ENCODE results near the gene F8. TPM values are rescaled to one million over a fixed set of nuclear protein-coding genes. Genes with fewer than 3 reads are reported as not detected.

The F8 gene
- total RNA-seq, 1 experiment from 2014 or later: 2.6 TPM

DNA sequence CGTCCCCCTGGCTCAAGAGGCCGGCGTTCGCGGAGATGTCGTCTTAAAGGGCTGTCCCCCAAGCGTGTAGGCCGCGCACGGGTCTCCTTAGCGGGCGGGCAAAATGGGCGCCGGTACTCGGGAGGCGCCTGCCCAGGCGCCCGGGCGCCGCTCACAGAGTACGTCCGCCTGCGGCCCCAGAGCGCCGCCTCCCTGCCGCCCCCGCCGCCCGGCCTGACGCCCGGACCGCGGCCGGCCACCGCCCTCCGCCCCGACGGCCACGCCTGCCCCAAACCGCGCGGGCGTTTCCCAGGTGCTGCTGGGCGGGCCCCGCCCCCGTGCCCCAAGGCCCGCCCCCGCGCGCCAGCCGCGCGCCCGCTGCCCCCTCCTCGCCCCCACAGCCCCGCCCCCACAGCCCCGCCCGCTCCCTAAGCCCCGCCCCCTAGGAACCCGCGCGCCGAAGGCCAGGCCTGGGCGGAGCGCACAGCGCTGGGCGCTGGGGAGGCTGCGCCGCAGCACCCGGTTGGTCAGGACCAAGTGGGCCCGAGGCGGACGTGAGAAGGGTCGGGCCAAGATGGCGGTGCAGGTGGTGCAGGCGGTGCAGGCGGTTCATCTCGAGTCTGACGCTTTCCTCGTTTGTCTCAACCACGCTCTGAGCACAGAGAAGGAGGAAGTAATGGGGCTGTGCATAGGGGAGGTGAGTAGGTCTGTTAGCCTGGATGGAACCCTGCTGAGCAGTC lies 48.6 kb upstream of the F8 start, which contains the start of the genes BRCC3, CMC4 and MTCP1:
Gene BRCC3 (plus strand): TSS at position 534 of the 719 bp plus-strand sequence. CDS start 20 bp downstream, at position 554.
Gene CMC4 (minus strand): TSS at position 162 of the 719 bp plus-strand sequence. CDS start 7,113 bp downstream, outside the sequence.
Gene MTCP1 (minus strand): TSS at position 162 of the 719 bp plus-strand sequence. CDS start 5,126 bp downstream, outside the sequence.
- Histone ChIP-seq H3K79me2 (ENCODE audit: insufficient read depth, low read length) (peaks cover 41% of the 10 kb centered on the region), H4K20me1 (ENCODE audit: insufficient read depth) (no peaks in the 10 kb centered on the region), H3K4me2 (ENCODE audit: low read length) (peak within 1 kb of the TSS; percentile 81), H3K4me3 (replicated peaks in 1 of 2; ENCODE audit: low read depth in 1 of 2, low read length in 2 of 2) (peak within 1 kb of the TSS; percentile 64 to 83), H3K27ac (ENCODE audit: low read depth, low read length) (peak within 1 kb of the TSS; percentile 45), H3K27me3 (ENCODE audit: insufficient read depth, low read length) (no peaks in the 10 kb centered on the region), H3K4me1 (ENCODE audit: control insufficient read depth in 1 of 2, insufficient read depth in 2 of 2, low read length in 2 of 2) (peaks cover 15 to 30% of the 10 kb centered on the region in 2 experiments), H2AFZ (ENCODE audit: low read depth, low read length, poor library complexity, severe bottlenecking) (no peak within 1 kb of the TSS), H3K9me3 (ENCODE audit: control insufficient read depth in 1 of 2, insufficient read depth in 1 of 2, low read depth in 1 of 2, low read length in 2 of 2) (no peaks in the 10 kb centered on the region), H3K9ac (ENCODE audit: low read length) (peak within 1 kb of the TSS; percentile 89), H3K9me2 (ENCODE audit: insufficient read depth) (no peaks in the 10 kb centered on the region), H3K36me3 (ENCODE audit: control insufficient read depth in 1 of 2, insufficient read depth in 2 of 2, low read length in 2 of 2) (peaks cover 0 to 3% of the 10 kb centered on the region in 2 experiments; a peak in 1 of 4 replicates)
- ATAC-seq: peak; percentile 94
- RAD21 ChIA-PET (ENCODE audit: low non-redundant PET in 1 of 2, low total read pairs in 2 of 2, uncharacterized antibody in 2 of 2, unreplicated experiment in 2 of 2): no interaction called here
- CTCF ChIA-PET: no interaction called here
- no TSS peak for BruUV-seq (replicated peaks)
- intact Hi-C loops (cut with micrococcal nuclease): loop anchor here (2.0 kb wide), 1 partner anchor 44 kb away; the partner anchor contains the start of gene FUNDC2
- peak; percentile 60 for DNase-seq (ENCODE audit: low read depth, low spot score)
- POLR2A ChIA-PET: no interaction called here
- TF ChIP-seq POLR2A (IDR thresholded peaks at IDR 0.05; ENCODE audit: borderline replicate concordance, extremely low read depth, insufficient read depth, insufficient read length) (peak; percentile 64), YY1 (IDR thresholded peaks at IDR 0.05; ENCODE audit: extremely low read depth, insufficient replicate concordance, low read depth, low read length) (peak; percentile 92), CBX3 (IDR thresholded peaks at IDR 0.05; ENCODE audit: low read depth) (0 out of 2 replicates have a peak, but pooled peaks have one; percentile 24), EGR1 (IDR thresholded peaks at IDR 0.05; ENCODE audit: low read depth) (peak; percentile 45; the same call in 1 of the 2 replicates), ZFX (IDR thresholded peaks at IDR 0.05) (peak; percentile 44; the same call in 1 of the 2 replicates), RAD21 (IDR thresholded peaks at IDR 0.05; ENCODE audit: low read depth) (no peak), SIN3A (IDR thresholded peaks at IDR 0.05; ENCODE audit: low read depth) (peak; percentile 68), POLR2AphosphoS5 (IDR thresholded peaks at IDR 0.05; ENCODE audit: low read depth, low read length) (peak; percentile 69), EZH2phosphoT487 (IDR thresholded peaks at IDR 0.05; ENCODE audit: borderline replicate concordance) (no peak), EZH2 (IDR thresholded peaks at IDR 0.05) (no peak)
- TF ChIP-seq, protein P1, sequence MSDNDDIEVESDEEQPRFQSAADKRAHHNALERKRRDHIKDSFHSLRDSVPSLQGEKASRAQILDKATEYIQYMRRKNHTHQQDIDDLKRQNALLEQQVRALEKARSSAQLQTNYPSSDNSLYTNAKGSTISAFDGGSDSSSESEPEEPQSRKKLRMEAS (IDR thresholded peaks at IDR 0.05): peak; percentile 64; the same call in 1 of the 2 replicates
- TF ChIP-seq, protein P2, sequence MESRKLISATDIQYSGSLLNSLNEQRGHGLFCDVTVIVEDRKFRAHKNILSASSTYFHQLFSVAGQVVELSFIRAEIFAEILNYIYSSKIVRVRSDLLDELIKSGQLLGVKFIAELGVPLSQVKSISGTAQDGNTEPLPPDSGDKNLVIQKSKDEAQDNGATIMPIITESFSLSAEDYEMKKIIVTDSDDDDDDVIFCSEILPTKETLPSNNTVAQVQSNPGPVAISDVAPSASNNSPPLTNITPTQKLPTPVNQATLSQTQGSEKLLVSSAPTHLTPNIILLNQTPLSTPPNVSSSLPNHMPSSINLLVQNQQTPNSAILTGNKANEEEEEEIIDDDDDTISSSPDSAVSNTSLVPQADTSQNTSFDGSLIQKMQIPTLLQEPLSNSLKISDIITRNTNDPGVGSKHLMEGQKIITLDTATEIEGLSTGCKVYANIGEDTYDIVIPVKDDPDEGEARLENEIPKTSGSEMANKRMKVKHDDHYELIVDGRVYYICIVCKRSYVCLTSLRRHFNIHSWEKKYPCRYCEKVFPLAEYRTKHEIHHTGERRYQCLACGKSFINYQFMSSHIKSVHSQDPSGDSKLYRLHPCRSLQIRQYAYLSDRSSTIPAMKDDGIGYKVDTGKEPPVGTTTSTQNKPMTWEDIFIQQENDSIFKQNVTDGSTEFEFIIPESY (IDR thresholded peaks at IDR 0.05; ENCODE audit: extremely low read depth, insufficient replicate concordance, low read length): no peak
